Lower leg skin (tissue), 4 donors: ENCODE results near the gene BANP. TPM values are rescaled to one million over a fixed set of nuclear protein-coding genes. Genes with fewer than 3 reads are reported as not detected.
"Not testable (repeated sequence)": the region's sequence is repeated elsewhere in the genome, so short reads cannot be mapped to it uniquely, and the experiment has no call there.

Experiments used
- DNase-seq, 2 donors: peaks; one replicate each; pipeline ENCODE4 v3.0.0-alpha.2; 2019; ENCODE audit warnings: low spot score in 2 of 2
- H3K4me3 ChIP-seq: fragments of 200-600 bp; sonication (generic); 2 replicates; pipeline ENCODE4 v1.5.1; 2017; ENCODE audit warnings: mild to moderate bottlenecking, low read depth; ENCODE audit not compliant: poor library complexity, severe bottlenecking
- POLR2A ChIP-seq, 2 donors: fragments of 450-650 bp; IDR thresholded peaks; one replicate each; pipeline ENCODE4 v1.6.1; 2016 to 2017; ENCODE audit warnings: antibody characterized with exemption in 2 of 2, mild to moderate bottlenecking in 1 of 2, moderate library complexity in 1 of 2
- WGBS, 2 donors: methylation state at CpG; one replicate each; pipeline ENCODE4 v1.1.5; 2018; 5-methylcytosine and 5-hydroxymethylcytosine counted together
- intact Hi-C: fragments of 100-400 bp; cut with DNase I; formaldehyde crosslinking; loops from one replicate; pipeline ENCODE4 v1.15.0; 2023; ENCODE audit warnings: low total_unique reads
- total RNA-seq, 4 donors: library from RNA; depleted of rRNA; stranded (reverse); fragments of >200 nt; gene quantifications; one replicate each; pipeline ENCODE4 v1.1.0, GENCODE V29; 2016
- TF ChIP-seq, protein P1 (sequence below), 3 donors: fragments of 450-650 bp; IDR thresholded peaks; one replicate each; pipeline ENCODE4 v1.5.1; 2016; ENCODE audit warnings: antibody characterized with exemption in 3 of 3, mild to moderate bottlenecking in 3 of 3, moderate library complexity in 2 of 3

Gene BANP
- total RNA-seq, 4 donors from 2014 or later, result 21.6 to 28.7 (median 24.5) TPM

DNA sequence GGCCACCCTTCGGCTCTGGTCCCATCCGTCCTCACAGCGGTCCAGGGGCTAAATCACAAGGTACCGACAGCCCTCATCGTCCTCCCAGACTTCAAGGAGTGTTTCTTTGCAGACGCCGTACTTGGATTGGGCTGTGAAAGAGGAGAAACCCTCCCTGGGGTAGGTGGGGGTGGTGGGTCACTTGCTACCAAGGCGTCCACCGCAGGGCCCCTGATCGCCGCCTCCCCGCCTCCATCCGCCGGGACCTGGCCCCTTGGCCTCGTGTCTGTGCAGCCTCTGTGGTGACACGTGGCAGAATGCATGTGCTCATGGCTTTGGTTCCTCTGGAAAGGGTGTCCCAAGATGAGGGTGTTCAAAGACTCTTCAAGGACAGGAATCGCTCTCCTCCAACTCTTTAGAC lies 151.4 kb downstream of the BANP start:
- intact Hi-C loops, result no loop called here
- no peak for DNase-seq
- 90 to 94% methylated on average over 17 of the region's 17 CpGs for WGBS, 2 donors
- no peak for TF ChIP-seq POLR2A (IDR thresholded peaks at IDR 0.05)
- TF ChIP-seq, protein P1, sequence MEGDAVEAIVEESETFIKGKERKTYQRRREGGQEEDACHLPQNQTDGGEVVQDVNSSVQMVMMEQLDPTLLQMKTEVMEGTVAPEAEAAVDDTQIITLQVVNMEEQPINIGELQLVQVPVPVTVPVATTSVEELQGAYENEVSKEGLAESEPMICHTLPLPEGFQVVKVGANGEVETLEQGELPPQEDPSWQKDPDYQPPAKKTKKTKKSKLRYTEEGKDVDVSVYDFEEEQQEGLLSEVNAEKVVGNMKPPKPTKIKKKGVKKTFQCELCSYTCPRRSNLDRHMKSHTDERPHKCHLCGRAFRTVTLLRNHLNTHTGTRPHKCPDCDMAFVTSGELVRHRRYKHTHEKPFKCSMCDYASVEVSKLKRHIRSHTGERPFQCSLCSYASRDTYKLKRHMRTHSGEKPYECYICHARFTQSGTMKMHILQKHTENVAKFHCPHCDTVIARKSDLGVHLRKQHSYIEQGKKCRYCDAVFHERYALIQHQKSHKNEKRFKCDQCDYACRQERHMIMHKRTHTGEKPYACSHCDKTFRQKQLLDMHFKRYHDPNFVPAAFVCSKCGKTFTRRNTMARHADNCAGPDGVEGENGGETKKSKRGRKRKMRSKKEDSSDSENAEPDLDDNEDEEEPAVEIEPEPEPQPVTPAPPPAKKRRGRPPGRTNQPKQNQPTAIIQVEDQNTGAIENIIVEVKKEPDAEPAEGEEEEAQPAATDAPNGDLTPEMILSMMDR (IDR thresholded peaks at IDR 0.05), result no peak
- H3K4me3 ChIP-seq, result no peak overlapping the region

DNA sequence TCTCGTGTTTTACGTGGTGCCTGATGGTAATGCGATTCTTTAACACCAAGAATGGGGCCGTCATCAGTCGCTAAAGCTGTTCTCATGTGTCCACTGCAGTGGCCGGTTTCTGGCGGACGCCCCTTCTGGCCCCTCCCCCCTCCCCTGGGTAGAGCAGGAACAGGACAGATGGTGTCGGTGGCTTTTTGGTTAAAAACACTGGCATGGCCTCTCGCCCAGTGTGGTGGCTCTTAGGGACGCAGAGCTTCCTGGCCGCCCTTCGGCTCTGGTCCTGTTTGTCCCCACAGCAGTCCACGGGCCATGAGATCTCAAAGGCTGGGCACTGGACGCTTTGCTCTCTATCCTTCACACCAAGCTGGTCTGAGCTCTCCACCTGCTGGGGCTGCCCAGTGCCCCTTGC lies 151.8 kb downstream of the BANP start:
- H3K4me3 ChIP-seq, result no peak overlapping the region
- intact Hi-C loops, result no loop called here
- 87 to 89% methylated on average over 15 of the region's 15 CpGs for WGBS, 2 donors
- TF ChIP-seq, protein P1 (IDR thresholded peaks at IDR 0.05), result no peak
- no peak for TF ChIP-seq POLR2A (IDR thresholded peaks at IDR 0.05)
- no peak for DNase-seq

DNA sequence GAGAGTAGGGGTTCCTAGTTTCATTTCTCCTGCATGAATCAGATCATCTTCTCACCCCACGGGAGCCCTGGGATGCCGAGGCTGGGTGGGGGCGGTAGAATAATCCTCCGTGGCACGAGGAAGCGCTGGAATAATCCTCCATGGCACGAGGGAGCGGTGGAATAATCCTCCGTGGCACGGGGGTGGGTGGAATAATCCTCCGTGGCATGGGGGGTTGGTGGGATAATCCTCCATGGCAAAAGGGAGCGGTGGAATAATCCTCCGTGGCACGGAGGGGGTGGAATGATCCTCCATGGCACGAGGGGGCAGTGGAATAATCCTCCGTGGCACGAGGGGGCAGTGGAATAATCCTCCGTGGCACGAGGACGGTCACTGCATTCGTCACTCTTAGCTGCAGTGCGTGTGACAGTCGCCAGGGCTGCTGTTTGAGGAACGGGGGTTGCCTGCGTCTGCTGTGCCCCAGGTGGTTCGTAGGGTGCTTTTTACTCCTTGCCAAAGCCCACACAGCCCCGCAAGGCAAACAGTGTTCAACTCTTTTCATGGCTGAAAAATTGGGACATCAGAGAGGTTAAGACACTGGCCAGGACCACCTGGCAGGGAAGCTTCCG lies 152.5 kb downstream of the BANP start:
- no peak for DNase-seq
- 82 to 84% methylated on average over 28 of the region's 28 CpGs for WGBS, 2 donors
- intact Hi-C loops, result no loop called here
- H3K4me3 ChIP-seq, result no peak overlapping the region
- no peak for TF ChIP-seq POLR2A (IDR thresholded peaks at IDR 0.05)
- TF ChIP-seq, protein P1 (IDR thresholded peaks at IDR 0.05), result no peak

DNA sequence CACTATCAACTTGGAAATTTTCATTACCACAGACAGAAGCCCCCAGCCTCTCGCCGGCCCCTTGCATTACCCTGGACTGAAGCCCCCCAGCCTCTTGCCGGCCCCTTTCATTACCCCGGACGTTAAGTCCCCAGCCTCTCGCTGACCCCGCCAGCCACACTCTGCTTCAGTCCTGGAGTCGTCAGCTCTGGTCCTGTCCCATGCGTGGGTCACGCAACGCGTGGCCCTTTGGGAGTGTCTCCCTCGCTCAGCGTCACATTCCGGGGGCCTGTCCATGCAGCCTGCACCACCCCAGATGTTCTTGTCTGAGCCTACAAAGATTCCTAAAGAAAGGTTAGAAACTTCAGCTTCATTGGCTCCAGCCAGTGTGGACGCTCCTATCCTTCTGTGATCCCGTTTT lies 153.1 kb downstream of the BANP start:
- WGBS, 2 donors, result 84 to 86% methylated on average over 17 of the region's 17 CpGs
- DNase-seq, H3K4me3 ChIP-seq, intact Hi-C loops: not testable (repeated sequence)

DNA sequence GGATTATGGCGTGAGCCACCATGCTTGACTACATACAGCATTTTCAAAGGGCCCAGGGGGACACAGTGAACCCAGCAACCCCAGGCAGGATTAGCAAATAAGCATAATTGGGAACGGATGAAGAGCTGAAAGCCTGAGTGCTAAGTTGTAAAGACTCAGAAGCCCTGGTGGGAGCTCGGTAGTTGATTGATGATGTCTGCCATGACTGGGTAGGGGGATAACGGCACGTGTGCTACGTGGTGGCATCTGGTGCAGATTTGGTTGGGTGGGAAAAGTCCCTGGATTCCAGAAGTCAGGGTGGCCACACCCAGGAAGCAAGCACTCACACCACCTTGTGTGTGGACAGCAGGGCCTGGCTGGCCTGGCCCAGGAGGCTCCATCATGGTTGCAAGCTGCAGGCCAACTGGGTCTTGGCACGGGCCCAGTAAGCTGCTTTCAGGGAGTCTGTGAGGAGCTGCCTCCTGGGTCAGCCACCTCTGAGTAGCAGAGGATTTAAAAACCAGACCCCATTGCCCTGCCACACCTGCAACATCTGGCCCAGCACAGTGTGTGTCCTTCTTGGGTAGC lies 154.4 kb downstream of the BANP start:
- intact Hi-C loops, H3K4me3 ChIP-seq, DNase-seq: not testable (repeated sequence)
- WGBS, 2 donors, result 82 to 90% methylated on average over 7 of the region's 7 CpGs

DNA sequence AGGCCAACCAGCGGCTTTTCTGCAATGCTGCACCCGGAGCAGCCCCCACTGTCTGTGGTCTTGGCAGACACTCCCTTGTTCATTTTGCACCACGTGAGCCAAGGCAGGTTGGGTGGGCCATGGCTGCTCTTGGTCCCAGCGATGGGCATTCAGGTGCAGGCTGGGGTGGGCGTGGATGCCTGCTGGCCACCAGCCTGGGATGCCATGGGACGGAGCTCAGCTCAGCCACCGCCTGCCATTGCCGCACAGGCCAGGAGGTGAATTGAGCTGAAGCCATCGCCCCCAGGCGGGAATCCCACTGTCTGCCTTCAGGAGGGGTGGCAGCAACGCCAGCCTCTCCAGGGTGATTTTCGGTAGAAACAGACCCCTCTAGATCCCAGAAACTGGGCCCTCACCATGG lies 155.3 kb downstream of the BANP start:
- DNase-seq, H3K4me3 ChIP-seq, intact Hi-C loops: not testable (repeated sequence)
- WGBS, 2 donors, result 86 to 87% methylated on average over 9 to 12 of the region's 12 CpGs

DNA sequence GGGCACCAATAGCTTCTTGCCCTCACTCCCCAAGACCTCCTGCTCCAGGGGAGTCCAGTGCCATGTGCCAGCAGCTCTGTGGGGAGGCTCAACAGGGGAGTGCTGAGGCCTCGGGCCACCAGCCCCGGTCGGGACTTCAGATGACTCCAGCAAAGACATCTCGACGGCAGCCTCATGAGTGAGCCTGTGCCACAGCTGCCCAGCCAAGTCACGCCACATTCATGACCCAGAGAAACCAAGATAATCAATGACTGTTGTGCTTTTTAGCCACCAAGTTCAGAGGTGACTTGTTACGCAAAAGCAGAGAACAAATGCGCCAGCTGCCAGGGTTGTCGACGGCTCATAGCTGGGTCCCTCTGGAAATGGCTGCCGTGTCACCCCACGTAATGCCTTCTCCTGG lies 157.5 kb downstream of the BANP start:
- no peak for DNase-seq
- no peak overlapping the region for H3K4me3 ChIP-seq
- WGBS, 2 donors, result 94 to 95% methylated on average over 11 to 12 of the region's 12 CpGs
- no peak for TF ChIP-seq POLR2A (IDR thresholded peaks at IDR 0.05)
- TF ChIP-seq, protein P1 (IDR thresholded peaks at IDR 0.05), result no peak
- intact Hi-C loops, result no loop called here

DNA sequence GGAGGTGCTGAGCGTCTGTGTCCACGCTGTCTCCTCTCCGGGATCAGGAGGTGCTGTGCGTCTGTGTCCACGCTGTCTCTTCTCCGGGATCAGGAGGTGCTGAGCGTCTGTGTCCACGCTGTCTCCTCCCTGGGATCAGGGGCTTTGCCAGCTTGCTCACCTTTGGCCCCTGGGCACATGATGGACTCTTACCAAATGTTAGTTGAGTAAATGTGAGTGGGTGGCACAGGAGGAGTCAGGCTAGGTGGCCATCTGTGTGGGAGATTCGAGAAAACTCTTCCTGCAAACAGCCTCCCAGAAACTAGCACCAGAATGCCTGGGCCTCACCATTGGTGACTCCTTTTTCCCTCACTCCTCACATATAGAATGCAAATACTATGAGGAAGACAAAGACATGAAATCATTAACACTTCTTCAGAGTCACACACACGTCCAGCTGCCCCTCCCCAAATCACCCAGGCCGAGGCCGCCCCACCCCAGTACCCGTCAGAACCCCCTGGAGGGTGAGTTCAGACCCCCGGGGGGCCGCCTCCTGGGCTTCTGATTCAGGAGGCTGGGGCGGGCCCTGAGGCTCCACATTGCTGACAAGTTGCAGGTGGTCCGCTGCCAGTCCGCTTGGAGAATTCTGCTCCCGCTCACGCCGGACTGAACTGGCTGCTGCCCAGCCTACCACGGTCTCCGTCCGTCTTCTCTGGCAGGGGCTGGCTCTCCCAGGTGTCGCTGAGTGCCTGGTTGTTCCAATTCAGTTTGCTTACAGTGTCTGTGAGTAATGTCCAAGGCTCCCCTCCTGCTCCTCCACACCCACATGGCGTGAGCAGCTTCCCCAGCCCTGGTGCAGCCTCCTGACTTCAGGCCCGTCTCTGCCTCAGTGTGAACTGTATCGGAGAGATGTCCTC lies 158.7 kb downstream of the BANP start:
- 80 to 83% methylated on average over 28 of the region's 28 CpGs for WGBS, 2 donors
- H3K4me3 ChIP-seq, DNase-seq, intact Hi-C loops: not testable (repeated sequence)

DNA sequence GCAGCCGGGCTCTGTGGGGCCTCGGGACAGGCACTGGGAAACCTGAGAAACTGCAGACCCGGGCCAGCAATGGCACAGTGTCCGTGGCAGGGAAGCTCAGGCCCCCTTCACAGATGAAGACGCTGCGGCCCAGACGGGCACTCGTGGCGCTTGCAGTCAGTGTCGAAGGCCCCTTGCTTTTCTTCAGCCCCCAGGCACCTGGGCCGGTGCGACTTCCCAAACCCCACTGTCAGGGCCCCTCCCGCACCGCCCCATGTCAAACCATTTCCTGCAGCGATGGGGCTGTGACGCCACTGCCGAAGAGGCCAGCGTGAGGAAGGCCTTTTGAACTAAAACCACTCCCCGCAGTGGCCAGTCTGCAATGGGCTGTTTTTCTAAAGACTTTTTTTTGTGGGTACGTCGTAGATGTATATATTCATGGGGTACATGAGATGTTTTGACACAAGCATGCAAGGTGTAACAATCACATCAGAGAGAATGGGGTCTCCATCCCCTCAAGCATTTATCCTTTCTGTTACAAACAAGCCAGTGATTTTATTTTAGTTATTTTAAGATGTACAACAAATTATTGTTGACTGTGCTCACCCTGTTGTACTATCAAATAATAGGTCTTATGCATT lies 159.8 kb downstream of the BANP start:
- DNase-seq, H3K4me3 ChIP-seq, intact Hi-C loops: not testable (repeated sequence)
- WGBS, 2 donors, result 74 to 83% methylated on average over 12 to 20 of the region's 21 CpGs

DNA sequence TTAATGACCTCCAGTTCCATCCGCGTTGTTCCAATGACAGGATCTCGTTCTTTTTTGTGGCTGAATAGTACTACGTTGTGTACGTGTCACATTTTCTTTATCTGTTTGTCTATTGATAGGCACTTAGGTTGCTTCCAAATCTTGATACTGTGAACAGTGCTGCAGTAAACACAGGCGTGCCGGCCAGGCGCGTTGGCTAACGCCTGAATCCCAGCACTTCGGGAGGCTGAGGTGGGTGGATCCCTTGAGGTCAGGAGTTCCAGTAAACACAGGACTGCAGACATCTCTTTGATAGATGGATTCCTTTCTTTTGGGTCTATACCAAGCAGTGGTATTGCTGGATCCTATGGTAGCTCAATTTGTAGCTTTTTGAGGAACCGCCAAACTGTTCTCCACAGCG lies 160.7 kb downstream of the BANP start:
- intact Hi-C loops, H3K4me3 ChIP-seq, DNase-seq: not testable (repeated sequence)
- 84 to 89% methylated on average over 13 of the region's 13 CpGs for WGBS, 2 donors
